ENCODE measurements around the gene NEURL1. TPM values are rescaled to one million over a fixed set of nuclear protein-coding genes. Genes with fewer than 3 reads are reported as not detected.

The NEURL1 gene
- total and polyA plus RNA-seq, 10 of the 15 experiments (the other 5 are each of a cell fraction or from before 2014, with no cell fraction given), result 0.02 to 0.05 (median 0.05) TPM; not detected in 6

GRCh38 chr10:103467406-103467805 lies 26.1 kb upstream of the NEURL1 start (continued):
- TF ChIP-seq ZNF687 (IDR thresholded peaks at IDR 0.05) (0 out of 2 replicates have a peak, but pooled peaks have one; percentile 66), MXI1 (IDR thresholded peaks at IDR 0.05; ENCODE audit: low read depth, low read length) (no peak), SRF (IDR thresholded peaks at IDR 0.05; ENCODE audit: low read depth in 2 of 2, low read length in 2 of 2) (no peak), PKNOX1 (IDR thresholded peaks at IDR 0.05) (peak; percentile 97), ZNF207 (IDR thresholded peaks at IDR 0.05; ENCODE audit: borderline replicate concordance) (no peak), YBX1 (IDR thresholded peaks at IDR 0.05) (no peak), E2F8 (IDR thresholded peaks at IDR 0.05; ENCODE audit: low read depth, partially characterized antibody) (no peak), NFXL1 (IDR thresholded peaks at IDR 0.05; ENCODE audit: borderline replicate concordance) (no peak), MYB (IDR thresholded peaks at IDR 0.05; ENCODE audit: borderline replicate concordance, low read depth, low read length) (no peak), MLLT1 (IDR thresholded peaks at IDR 0.05) (peak; percentile 65; the same call in 1 of the 2 replicates), ZBTB11 (CRISPR knock-in tag; IDR thresholded peaks at IDR 0.05) (no peak), ZBTB4 (CRISPR knock-in tag; IDR thresholded peaks at IDR 0.05) (no peak), STAT1 (conservative IDR thresholded peaks at IDR 0.05) (no peak)

All from GM12878 (cell line).